ENCODE measurements around the gene UVSSA.

The UVSSA gene

GRCh38 chr4:1398681-1399507 lies 51.9 kb downstream of the UVSSA start:
- no peak for DNase-seq

GRCh38 chr4:1399508-1400190 lies 52.6 kb downstream of the UVSSA start:
- no peak for DNase-seq

- no peak for DNase-seq
Measured at GRCh38 chr4:1400191-1400805, 53.3 kb downstream of the UVSSA start.

- no peak for DNase-seq
Measured at GRCh38 chr4:1400831-1401408, 53.9 kb downstream of the UVSSA start.

- DNase-seq, result no peak
Measured at GRCh38 chr4:1401409-1402020, 54.5 kb downstream of the UVSSA start.

DNA sequence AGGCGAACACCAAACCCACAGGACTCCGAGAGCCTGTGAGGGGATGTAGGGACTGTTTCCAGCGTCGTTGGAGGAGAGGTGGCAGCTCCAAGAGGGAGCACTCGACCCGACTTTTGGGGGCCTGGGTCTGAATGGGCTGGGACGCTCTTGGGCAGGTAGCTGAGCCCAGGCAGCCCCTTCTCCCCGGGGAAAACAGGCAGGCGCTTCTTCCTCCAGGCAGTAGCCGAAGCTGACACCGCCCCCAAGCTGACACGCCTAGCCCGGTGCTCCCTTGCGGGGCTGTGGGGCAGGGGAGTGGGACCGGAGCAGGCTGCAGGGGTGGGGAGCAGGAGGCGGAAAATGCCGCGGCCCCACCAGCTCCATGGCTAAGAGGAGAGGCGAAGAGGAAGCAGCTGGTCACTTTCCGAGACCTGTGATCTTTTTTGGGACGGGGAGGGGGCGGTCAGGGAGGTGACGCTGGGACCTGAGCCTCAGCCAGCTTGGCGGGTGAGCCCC lies 55.1 kb downstream of the UVSSA start:
- DNase-seq, result no peak

DNA sequence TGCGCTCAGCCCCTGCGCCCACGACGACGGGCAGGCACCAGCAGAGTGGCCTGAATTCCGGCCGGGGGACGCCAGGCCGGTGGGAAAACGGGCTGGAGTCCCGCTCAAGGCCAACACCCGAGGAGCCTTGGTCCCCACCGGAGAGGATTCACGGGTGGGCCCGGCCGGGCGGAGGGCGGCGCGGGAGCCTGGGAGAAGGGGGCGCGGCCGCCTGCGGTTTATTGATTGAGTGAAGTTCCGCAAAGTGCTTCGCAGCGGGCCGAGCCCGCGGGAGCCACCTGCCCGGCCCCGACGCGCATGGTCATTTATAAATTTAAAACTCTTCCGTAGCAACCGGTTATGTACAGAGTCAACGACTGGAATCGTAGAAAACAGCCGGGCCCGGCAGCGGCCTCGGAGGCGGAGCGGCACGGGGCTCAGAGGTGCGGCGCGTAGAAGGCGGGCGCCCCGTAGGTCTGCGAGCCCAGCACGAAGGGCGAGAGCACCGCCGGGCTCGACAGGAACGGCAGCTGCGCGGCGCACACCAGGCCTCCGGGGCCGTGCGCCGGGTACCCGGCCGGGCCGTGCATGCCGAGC lies 55.6 kb downstream of the UVSSA start:
- DNase-seq, result no peak

DNA sequence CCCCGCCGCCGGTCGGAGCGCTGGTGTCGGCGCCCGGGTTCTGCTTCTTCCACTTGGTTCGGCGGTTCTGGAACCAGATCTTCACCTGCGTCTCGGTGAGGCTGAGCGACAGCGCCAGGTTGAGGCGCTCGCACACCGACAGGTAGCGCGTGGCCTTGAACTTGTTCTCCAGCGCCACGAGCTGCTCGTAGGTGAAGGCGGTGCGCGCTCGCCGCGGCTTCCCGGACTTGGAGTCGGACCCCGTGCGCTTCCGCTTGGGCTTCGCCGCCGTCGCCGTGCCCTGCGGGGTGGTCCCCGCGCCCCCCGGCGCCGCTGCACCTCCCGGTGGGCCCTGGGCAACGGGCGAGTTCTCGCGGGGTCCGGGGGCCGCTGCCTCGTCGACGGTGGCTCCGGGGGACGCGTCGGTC lies 56.2 kb downstream of the UVSSA start:
- no peak for DNase-seq

DNA sequence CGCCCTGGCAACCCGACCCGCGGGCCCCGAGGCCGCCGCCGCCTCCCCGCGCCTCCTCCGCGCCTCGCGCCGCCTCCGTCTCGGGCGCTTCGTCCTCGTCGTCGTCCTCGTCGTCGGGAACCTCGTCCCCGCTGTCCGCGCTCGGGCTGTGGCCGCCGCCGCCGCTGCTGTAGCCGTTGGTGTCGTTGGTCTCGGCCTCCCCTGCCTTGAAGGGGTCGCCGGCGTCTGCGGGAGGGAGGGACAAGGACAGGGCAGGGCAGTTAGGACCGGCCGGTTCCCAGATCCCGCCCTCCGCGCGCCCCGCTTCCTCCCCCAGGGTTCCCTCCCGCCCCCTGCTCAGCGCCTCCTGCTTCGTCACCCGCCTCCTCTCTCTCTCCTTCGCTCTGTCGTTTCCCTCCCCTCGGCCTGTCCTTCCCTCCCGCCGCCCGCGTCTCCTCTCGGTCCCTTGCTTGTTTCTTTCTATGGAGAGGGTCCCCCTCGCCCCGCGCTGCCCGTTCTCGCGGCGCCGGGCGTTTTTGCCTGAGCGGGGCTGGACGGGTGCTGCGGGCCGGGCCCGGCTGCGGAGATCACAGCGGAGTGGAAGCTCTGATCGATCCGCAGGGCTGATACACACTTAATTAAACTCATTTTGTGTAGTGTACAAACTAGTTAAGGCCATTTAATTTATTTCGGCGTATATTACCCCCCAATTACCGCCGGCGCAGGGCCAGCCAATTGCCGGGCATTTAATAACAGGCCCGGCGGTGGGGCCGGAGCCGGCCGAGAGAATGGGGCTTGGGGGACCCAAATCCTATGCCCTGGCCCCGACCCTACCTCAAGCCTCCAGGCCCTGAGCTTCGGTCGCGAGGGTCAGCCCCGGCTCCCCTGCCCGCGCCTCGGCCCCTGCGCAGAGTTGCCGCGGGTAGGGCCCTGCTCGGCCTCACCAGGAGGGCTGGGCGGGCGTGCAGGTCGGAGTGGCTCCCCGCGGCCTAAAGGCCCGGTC lies 56.9 kb downstream of the UVSSA start:
- no peak for DNase-seq

DNA sequence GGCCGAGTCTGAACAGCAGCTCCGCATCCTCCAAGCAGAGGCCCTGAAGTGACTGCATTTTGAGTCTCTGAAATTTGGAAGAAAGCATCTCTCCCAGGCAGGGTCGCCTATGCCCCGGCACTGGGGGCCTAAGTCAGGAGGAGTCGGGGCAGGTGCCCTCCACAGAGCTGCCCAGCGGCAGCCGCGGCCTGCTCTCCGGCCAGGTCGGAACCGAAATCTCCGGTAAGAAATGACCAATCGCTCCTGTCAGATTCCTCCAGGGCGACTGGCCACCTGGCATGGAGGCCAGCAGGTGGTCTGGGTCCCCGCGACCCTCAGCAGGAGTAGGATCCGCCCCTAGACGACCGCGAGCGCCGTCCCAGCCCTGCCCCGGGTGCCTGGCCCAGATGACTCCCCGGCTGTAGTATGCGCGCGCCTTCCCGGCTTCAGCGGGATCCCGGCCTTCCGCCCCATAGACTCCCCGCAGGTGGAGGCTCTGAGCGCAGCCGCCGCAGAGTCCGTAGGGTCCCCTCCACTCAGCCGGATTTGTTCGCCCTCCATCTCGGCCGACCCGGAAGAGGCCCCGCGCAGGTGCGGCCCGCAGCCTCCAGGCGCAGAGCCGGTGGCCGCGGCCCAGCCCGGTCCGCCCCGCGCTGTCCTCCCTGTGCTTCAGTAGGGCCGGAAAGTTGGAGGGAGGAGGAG lies 57.7 kb downstream of the UVSSA start:
- no peak for DNase-seq

DNA sequence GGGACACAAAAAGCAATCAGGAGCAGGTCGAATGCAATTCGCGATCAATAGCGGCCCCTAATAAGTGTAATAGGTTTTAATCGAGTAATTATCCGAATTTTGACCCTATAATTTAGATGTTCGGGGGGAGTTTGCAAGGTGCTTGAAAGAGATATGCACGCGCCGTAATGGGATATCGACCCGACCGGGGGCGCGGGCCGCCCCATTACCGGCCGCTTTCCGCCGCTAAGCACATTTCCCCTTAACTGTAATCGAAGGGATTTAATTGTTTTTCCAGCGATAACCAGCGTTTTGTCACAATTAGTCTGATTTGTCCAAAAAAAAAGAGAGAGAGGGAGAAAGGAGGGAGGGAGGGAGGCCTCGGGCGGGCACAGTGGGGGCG lies 58.2 kb downstream of the UVSSA start:
- DNase-seq, result no peak

- no peak for DNase-seq
Measured at GRCh38 chr4:1405636-1406393, 58.8 kb downstream of the UVSSA start.

- no peak for DNase-seq
Measured at GRCh38 chr4:1406394-1406980, 59.5 kb downstream of the UVSSA start, which contains the start of gene NKX1-1. Gene NKX1-1, minus strand, starts transcription at chr4:1406442. Its CDS starts 0 bp downstream, at chr4:1406442.

DNA sequence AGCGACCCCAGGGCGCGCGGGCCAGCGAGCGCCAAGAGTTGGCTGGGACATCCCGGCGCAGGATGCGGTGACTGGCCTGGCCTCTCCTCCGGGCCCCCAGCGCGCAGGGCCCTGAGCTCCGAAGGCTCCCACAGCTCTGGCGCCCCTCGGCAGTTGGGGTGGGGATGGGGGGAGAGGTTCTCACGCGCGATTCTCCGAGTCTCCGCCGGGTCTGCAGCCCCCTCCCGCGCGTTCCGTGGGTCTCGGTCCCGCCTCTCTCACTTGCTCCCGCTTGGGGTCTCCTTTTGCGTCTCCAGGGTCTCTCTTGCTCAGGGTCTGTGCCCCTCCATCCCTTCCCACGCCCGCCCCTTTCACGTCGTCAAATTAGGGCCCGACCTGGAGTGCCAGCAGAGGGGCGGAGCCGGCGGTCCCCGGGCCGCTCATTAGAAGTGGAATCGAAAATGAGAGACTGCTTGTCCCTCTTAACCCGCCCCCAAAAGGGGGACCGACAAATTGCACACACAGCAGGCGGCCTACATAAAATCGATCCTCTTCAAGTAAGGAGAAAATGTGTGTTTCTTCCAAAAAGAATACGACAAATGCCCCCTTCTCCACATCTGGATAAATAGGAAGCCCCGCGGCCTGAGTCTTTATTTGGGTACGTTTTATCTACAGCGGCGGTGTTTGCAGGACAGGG lies 60.1 kb downstream of the UVSSA start:
- no peak for DNase-seq

DNA sequence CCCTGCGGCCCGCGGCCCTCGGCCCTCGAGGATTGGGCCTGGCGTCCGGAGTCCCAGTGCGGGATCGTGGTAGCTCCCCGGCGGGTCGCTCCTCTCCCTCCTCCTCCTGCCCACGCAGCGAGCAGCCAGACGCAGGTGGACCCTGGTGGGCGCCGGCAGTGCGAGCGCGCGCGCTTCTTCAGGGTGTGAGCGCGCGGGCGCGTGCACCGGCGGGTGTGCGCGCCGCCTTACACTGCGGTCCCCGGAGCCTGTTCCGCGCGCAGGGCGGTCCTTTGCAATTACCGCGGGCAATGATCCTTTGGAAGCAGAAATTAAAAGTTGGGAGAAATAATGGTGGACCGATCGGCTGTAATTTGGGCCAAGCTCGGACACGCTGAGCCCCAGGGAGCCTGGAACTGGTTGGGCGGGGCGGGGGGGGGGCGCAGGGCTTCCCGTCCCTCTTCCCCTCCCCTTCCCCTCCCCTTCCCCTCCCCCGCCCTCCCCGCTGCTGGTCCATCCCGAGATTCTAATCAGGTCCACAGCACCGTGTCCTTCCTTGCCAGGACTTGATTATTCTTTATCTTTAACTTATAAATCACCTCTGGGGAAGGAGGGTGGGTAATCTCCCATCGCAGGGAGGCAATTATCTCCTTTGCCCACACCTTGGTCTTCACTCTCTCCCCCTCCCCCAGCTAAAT lies 60.8 kb downstream of the UVSSA start:
- no peak for DNase-seq

GRCh38 chr4:1408418-1408817 lies 61.4 kb downstream of the UVSSA start:
- no peak for DNase-seq

DNA sequence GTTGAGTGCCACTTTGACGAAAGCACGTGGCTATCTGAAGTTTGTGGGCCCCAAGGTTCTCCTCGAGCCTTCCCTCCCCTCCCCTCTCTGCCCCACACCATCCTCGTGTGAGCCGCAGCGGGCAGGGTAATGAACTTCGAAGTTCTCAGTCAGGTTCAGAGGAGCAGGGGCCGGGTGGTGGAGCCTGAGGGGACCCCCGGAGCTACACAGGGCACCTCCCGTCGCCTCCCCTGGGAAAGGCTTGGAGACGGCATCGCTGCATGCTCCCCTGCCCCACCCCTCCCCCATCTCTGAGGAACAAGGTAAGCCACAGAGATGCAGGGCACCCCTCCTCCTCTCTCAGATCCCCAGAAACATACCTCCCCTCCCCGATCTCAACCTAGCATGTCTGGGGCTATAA lies 62.1 kb downstream of the UVSSA start:
- no peak for DNase-seq
